Activated CD8-positive, alpha-beta memory T cell treated with anti-CD3 and anti-CD28 coated beads, Interleukin-2, amount 50 U/mL, for 1 hour (primary cell): Measurements from ENCODE around the gene SLC25A30.
A peak's percentile ranks its signal among the peaks of the same experiment; 100 is the strongest.
"Not testable (repeated sequence)": the region's sequence is repeated elsewhere in the genome, so short reads cannot be mapped to it uniquely, and the experiment has no call there.

ENCODE experiments used
- DNase-seq: peaks from one replicate; pipeline ENCODE4 v3.0.0-alpha.2; 2020; ENCODE audit errors: extremely low read depth

The SLC25A30 gene

DNA sequence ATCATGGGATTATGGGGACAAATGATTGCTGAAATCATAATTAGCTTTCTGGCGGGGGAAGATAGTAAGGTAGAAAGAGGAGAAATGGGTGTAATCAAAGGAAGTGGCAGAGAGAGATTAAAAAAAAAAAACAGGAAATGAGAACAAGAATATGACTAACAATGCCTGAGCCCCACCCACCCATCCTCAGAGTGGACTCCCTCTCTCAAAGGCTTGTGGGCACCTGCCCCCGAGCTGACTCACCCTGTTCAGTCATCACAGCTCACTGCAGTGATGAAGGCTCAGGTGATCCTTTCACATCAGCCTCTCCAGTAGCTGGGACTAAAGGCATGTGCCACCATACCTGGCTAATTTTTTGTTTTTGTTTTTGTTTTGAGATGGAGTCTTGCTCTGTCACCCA, 50.8 kb downstream of the SLC25A30 start:
- DNase-seq: peak; percentile 93

DNA sequence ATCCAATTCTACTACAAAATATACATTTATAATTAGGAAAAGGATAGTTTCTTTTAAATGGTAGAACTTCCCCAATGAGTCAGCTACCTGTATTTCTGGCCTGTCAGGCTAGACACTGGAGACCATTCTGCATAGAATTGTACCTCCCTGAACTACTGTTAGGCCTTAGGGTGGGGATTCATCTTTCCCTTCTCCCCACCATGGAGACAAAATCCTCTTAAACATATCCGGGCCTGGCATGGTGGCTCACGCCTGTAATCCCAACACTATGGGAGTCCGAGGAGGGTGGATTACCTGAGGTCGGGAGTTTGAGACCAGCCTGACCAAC, 52.7 kb downstream of the SLC25A30 start:
- DNase-seq: no peak

DNA sequence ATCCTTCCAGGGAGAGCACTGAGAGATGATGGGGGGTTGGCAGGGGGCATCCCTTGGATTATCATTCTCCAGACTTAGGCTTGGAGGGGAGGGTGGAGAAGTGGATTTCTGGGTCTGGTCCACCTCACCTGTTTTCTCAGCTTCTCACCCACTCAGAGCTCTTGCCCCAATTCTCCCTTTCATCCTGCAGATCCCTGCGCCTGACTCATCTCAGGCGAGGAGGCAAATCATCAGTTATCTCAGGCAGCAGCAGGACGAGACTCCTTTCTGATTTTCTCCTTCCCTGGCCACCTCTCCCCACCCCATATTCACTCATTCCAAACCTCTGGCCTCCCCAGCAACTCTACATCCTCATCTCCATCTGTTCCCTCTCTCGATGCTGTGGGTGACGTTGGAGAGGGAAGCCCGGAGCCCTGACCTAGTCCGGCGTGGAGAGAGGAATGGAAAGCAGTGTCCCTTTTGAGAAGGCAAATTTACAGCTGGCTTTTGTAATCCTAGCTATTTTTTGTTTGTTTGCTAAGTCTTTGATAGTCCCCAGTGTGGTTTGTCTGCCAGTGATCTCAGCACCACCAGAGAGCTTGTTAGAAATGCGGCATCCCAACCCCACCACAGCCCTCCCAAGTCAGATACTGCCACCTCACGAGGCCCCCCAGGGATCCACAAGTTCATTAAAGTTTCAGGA, 53.2 kb downstream of the SLC25A30 start:
- DNase-seq: no peak

DNA sequence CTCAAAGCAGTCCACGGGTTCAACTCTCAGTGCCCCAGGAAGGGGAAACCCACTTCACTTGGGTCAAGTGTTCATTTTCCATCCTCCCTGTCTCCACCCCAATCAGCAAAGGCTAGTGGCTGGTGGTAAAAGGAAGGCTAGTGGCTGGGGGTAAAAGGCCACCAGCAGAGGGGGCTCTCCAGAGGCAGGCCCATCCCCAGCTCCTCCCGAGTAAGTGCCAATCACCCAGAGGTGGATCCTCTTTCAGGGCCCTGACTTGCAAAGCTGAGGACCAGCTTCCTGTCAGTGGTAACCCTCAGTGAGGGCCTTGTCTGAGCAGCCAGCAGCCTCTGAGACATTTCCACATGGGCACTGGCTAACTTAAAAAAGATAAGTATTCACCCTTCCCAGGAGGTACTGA, 55.2 kb downstream of the SLC25A30 start:
- DNase-seq: no peak

DNA sequence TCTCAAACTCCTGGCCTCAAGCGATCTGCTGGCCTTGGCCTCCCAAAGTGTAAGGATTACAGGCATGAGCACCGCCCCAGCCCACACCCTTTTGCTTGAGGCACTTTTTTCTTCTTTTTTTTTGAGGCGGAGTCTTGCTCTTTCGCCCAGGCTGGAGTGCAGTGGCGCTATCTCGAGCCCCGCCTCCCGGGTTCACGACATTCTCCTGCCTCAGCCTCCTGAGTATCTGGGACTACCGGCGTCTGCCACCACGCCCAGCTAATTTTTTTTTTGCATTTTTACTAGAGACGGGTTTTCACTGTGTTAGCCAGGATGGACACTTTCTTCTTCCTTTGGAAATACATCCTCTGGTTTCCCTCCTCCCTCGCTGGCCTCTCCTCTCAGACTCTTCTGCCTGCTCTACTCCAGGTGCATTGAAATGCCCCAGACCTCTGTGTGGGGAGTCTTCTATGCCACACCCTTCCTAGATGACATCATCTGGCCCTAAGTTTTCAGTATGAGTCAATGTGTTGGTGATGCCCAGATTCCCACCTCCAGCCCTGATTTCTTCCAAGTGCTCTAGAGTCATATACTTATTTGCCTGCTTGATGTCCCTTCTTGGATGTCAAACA, 56.5 kb downstream of the SLC25A30 start:
- no peak for DNase-seq

DNA sequence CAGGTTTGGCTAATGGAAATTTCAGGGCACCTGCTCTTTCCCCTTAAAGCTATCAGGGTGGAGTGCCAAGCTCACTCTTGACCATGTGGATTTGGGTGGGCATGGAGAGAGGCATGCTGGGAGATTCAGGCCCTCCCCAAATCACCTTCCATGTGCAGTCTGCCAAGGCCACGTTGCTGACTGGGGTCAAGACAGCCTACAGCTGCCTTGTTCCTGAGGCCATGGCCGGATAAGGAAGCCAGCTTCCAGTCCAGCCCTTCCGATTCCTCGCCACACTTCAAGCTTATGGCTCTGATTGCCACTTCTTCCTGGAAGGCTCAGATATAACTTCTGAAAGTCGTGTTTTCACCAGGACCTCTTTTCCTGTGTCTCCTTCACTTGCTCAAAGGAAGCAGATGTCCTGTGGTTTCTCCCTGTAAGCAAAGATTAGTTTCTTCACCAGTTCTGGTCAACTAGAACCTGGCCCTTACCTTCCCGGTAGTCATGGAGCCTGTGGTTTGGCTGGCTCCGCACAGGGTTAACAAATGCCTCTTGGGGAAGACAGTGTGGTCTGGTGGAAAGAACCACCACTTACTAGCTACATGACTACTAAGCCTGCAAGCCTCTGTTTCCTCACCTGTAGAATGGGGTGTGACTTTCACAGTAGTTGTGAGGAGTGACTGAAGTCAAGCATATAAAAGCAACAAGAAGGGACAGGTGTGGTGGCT, 61.1 kb downstream of the SLC25A30 start:
- no peak for DNase-seq

DNA sequence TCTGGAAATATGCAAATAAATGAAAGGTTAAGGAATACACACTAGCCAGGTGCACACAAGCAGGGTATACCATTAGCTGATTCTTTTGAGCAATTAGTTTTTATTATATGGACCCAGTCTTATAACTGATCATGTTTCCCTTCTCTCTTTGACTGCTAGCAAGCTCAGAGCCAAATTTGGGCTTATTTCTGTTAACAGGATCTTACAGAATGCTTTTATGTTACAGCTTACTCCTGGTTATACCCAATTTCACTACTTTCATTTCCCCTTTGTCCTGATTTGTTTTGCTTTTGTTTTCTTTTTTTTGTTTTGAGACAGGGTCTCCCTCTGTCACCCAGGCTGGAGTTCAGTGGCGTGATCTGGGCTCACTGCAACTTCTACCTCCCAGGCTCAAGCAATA, 64.3 kb downstream of the SLC25A30 start:
- no peak for DNase-seq

DNA sequence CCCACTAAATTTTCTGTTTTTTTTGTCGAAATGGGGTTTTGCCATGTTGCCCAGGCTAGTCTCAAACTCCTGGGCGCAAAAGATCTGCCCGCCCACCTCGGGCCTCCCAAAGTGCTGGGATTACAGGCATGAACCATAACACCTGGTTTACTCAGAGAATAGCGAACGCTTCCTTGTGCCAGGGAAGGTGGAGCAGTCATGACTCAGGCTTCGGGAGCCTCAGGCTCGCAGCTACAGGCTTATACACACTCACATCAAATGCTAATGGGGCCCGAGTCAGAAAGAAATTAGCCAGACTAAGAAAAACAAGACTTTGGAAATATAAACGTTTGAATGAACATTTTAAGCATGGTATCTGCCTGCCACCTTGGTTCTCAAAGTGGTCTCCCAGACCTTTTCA, 66.1 kb downstream of the SLC25A30 start:
- no peak for DNase-seq

DNA sequence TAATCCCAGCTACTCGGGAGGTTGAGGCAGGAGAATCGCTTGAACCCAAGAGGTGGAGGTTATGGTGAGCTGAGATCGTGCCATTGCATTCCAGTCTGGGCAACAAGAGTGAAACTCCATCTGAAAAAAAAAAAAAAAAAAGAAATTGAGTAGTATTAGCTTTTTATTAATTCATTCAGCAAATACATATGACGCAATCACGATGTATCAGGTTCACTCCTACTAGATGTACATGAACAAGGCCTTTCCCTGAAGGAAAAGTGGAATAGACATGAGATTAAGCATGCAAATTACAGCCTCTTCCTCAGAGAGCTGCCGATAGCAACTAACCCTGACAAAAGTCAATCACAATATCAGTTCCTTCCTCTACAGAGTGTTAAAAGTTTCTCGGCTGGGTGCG, 68.0 kb downstream of the SLC25A30 start:
- no peak for DNase-seq

DNA sequence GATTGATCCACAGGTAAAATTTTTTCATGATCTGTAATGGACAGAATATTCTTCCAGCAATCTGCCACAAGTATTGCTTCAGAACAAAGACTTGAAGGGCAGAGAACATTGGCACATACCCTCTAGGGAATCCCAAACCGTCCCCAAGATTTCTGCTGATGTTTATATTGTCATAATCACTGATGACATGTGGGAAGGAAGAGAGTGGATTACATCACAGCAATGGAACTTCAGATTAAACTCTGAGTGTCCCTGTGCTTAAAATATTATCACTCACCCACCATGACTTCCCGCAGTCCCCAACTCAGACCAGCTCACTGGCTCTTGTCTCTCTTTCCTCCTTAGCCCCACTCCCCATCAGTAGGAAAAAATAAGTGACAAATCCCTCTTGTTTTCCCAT, 68.7 kb downstream of the SLC25A30 start:
- DNase-seq: no peak

DNA sequence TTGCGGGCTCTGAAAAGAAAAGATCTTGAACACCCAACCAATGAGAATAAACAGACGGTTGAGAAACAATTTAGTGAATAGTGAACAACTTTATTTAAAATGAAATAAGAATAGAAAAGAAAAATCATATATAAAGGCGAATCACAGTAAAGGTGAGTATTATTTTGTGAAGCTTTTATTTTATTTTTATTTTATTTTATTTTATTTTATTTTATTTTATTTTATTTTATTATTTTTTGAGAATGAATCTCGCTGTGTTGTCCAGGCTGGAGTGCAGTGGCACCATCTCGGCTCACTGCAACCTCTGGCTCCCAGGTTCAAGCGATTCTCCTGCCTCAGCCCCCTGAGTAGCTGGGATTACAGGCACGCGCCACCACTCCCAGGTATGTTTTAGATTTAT, 74.1 kb downstream of the SLC25A30 start:
- not testable (repeated sequence) for DNase-seq
